Subcutaneous abdominal adipose tissue (tissue), 5 donors: ENCODE measurements around the gene KRTAP20-4.

Experiments
- H3K27ac ChIP-seq: one replicate; pipeline ENCODE4 v1.7.0; 2013; ENCODE audit warnings: low read depth, mild to moderate bottlenecking, inconsistent platforms, low read length, moderate library complexity
- H3K27me3 ChIP-seq, 5 donors: one replicate each; pipeline ENCODE4 v1.7.0; 2013; ENCODE audit warnings: low read length in 5 of 5, inconsistent platforms in 1 of 5; ENCODE audit not compliant: control insufficient read depth in 5 of 5, insufficient read depth in 4 of 5
- H3K36me3 ChIP-seq, 5 donors: one replicate each; pipeline ENCODE4 v1.7.0; 2013; ENCODE audit warnings: low read length in 5 of 5; ENCODE audit not compliant: control insufficient read depth in 5 of 5, insufficient read depth in 5 of 5
- H3K4me1 ChIP-seq, 5 donors: one replicate each; pipeline ENCODE4 v1.7.0; 2013; ENCODE audit warnings: low read length in 5 of 5, mild to moderate bottlenecking in 3 of 5, moderate library complexity in 1 of 5; ENCODE audit not compliant: control insufficient read depth in 5 of 5, insufficient read depth in 5 of 5
- H3K4me3 ChIP-seq, 5 donors: one replicate each; pipeline ENCODE4 v1.7.0; 2013; ENCODE audit warnings: low read length in 5 of 5, low read depth in 1 of 5
- H3K9ac ChIP-seq, 5 donors: one replicate each; pipeline ENCODE4 v1.7.0; 2013; ENCODE audit warnings: low read length in 5 of 5, mild to moderate bottlenecking in 4 of 5, moderate library complexity in 3 of 5
- H3K9me3 ChIP-seq, 5 donors: one replicate each; pipeline ENCODE4 v1.7.0; 2013; ENCODE audit warnings: low read length in 5 of 5; ENCODE audit not compliant: control insufficient read depth in 5 of 5
- donor health status: healthy.
- donor health status: healthy.
- donor health status: healthy.
- donor health status: healthy.
- donor health status: healthy.

Gene KRTAP20-4

GRCh38 chr21:30620522-30620921, at the start of gene KRTAP20-4:
TSS of gene KRTAP20-4 (plus strand) at chr21:30620627.
- no peak within 1 kb of the TSS for H3K9ac ChIP-seq
- H3K9me3 ChIP-seq, result peaks cover 0 to 4% (median 0%) of the 10 kb centered on the region in 5 donors
- H3K27ac ChIP-seq, result no peak within 1 kb of the TSS
- H3K4me3 ChIP-seq, result no peak within 1 kb of the TSS
- no peaks in the 10 kb centered on the region for H3K27me3 ChIP-seq
- no peaks in the 10 kb centered on the region for H3K36me3 ChIP-seq
- H3K4me1 ChIP-seq, result peaks cover 0 to 4% (median 0%) of the 10 kb centered on the region in 5 donors

GRCh38 chr21:30577766-30578165, 42.7 kb upstream of the KRTAP20-4 start:
- no peaks in the 10 kb centered on the region for H3K4me1 ChIP-seq
- no peaks in the 10 kb centered on the region for H3K27me3 ChIP-seq
- no peaks in the 10 kb centered on the region for H3K36me3 ChIP-seq
- no peaks in the 10 kb centered on the region for H3K9me3 ChIP-seq
- no peak overlapping the region for H3K9ac ChIP-seq
- H3K4me3 ChIP-seq, result no peak overlapping the region
- H3K27ac ChIP-seq, result no peak overlapping the region

- H3K4me3 ChIP-seq, result no peak overlapping the region
- no peak overlapping the region for H3K9ac ChIP-seq
- H3K27me3 ChIP-seq, result no peaks in the 10 kb centered on the region
- no peaks in the 10 kb centered on the region for H3K36me3 ChIP-seq
- no peaks in the 10 kb centered on the region for H3K9me3 ChIP-seq
- H3K4me1 ChIP-seq, result no peaks in the 10 kb centered on the region
- H3K27ac ChIP-seq, result no peak overlapping the region
Measured at GRCh38 chr21:30579346-30579745, 41.1 kb upstream of the KRTAP20-4 start.

- Histone ChIP-seq H3K27me3 (no peaks in the 10 kb centered on the region), H3K4me3 (no peak overlapping the region), H3K27ac (no peak overlapping the region), H3K9ac (no peak overlapping the region), H3K9me3 (peaks cover 0 to 4% (median 0%) of the 10 kb centered on the region in 5 donors), H3K4me1 (no peaks in the 10 kb centered on the region), H3K36me3 (no peaks in the 10 kb centered on the region)
Measured at GRCh38 chr21:30580132-30580531, 40.3 kb upstream of the KRTAP20-4 start.

GRCh38 chr21:30582870-30583269, 37.6 kb upstream of the KRTAP20-4 start:
- H3K36me3 ChIP-seq, result no peaks in the 10 kb centered on the region
- no peak overlapping the region for H3K9ac ChIP-seq
- no peaks in the 10 kb centered on the region for H3K4me1 ChIP-seq
- no peak overlapping the region for H3K4me3 ChIP-seq
- no peak overlapping the region for H3K27ac ChIP-seq
- H3K27me3 ChIP-seq, result no peaks in the 10 kb centered on the region
- H3K9me3 ChIP-seq, result peaks cover 0 to 4% (median 0%) of the 10 kb centered on the region in 5 donors

- H3K27ac ChIP-seq, result no peak within 1 kb of the TSS
- H3K4me3 ChIP-seq, result no peak within 1 kb of the TSS
- no peaks in the 10 kb centered on the region for H3K27me3 ChIP-seq
- H3K4me1 ChIP-seq, result no peaks in the 10 kb centered on the region
- H3K9ac ChIP-seq, result no peak within 1 kb of the TSS
- peaks cover 0 to 2% (median 0%) of the 10 kb centered on the region in 5 donors for H3K9me3 ChIP-seq
- no peaks in the 10 kb centered on the region for H3K36me3 ChIP-seq
Measured at GRCh38 chr21:30590297-30590696, 30.1 kb upstream of the KRTAP20-4 start, which contains the start of gene KRTAP22-2. TSS of gene KRTAP22-2 (minus strand) at chr21:30590397.

GRCh38 chr21:30592140-30592539, 28.3 kb upstream of the KRTAP20-4 start, which contains the start of gene KRTAP6-3:
TSS of gene KRTAP6-3 (plus strand) at chr21:30592440. CDS start at chr21:30592446, 6 bp downstream.
- H3K27ac ChIP-seq, result no peak within 1 kb of the TSS
- no peaks in the 10 kb centered on the region for H3K4me1 ChIP-seq
- H3K9ac ChIP-seq, result no peak within 1 kb of the TSS
- no peaks in the 10 kb centered on the region for H3K27me3 ChIP-seq
- H3K4me3 ChIP-seq, result no peak within 1 kb of the TSS
- no peaks in the 10 kb centered on the region for H3K9me3 ChIP-seq
- no peaks in the 10 kb centered on the region for H3K36me3 ChIP-seq

GRCh38 chr21:30598802-30599201, 21.6 kb upstream of the KRTAP20-4 start, which contains the start of gene KRTAP6-2:
TSS of gene KRTAP6-2 (minus strand) at chr21:30598902. CDS start at chr21:30598874, 28 bp downstream.
- Histone ChIP-seq H3K36me3 (no peaks in the 10 kb centered on the region), H3K4me3 (no peak within 1 kb of the TSS), H3K9me3 (peaks cover 0 to 3% (median 0%) of the 10 kb centered on the region in 5 donors), H3K27me3 (no peaks in the 10 kb centered on the region), H3K27ac (no peak within 1 kb of the TSS), H3K9ac (no peak within 1 kb of the TSS), H3K4me1 (no peaks in the 10 kb centered on the region)

- H3K4me3 ChIP-seq, result no peak within 1 kb of the TSS
- no peak within 1 kb of the TSS for H3K9ac ChIP-seq
- no peaks in the 10 kb centered on the region for H3K4me1 ChIP-seq
- H3K9me3 ChIP-seq, result peaks cover 0 to 3% (median 0%) of the 10 kb centered on the region in 5 donors
- H3K27me3 ChIP-seq, result no peaks in the 10 kb centered on the region
- no peaks in the 10 kb centered on the region for H3K36me3 ChIP-seq
- H3K27ac ChIP-seq, result no peak within 1 kb of the TSS
Measured at GRCh38 chr21:30600787-30601186, 19.6 kb upstream of the KRTAP20-4 start, which contains the start of gene KRTAP22-1. TSS of gene KRTAP22-1 (plus strand) at chr21:30601087.

GRCh38 chr21:30605968-30606367, 14.5 kb upstream of the KRTAP20-4 start:
- Histone ChIP-seq H3K27ac (no peak overlapping the region), H3K9me3 (peaks cover 0 to 3% (median 0%) of the 10 kb centered on the region in 5 donors), H3K36me3 (no peaks in the 10 kb centered on the region), H3K4me1 (no peaks in the 10 kb centered on the region), H3K4me3 (no peak overlapping the region), H3K27me3 (no peaks in the 10 kb centered on the region), H3K9ac (no peak overlapping the region)
